ENCODE results near the gene CEP128.

Gene CEP128

GRCh38 chr14:80713076-80713850, 228.3 kb downstream of the CEP128 start:
- Histone ChIP-seq H3K36me3 (ENCODE audit: control insufficient read depth in 2 of 2, insufficient read depth in 1 of 2, low read length in 2 of 2) (no peaks in the 10 kb centered on the region), H3K27ac (ENCODE audit: extremely low read depth, low read depth, low read length) (no peak overlapping the region), H3K4me1 (ENCODE audit: control insufficient read depth, insufficient read depth, low read length) (no peaks in the 10 kb centered on the region), H3K9me3 (ENCODE audit: control insufficient read depth, insufficient read depth, low read depth, low read length) (no peaks in the 10 kb centered on the region), H3K4me3 (ENCODE audit: low read depth, low read length) (no peak overlapping the region)
- ChIA-PET CTCF (no interaction called here), POLR2A (no interaction called here)
- TF ChIP-seq SALL2 (tag by site-specific recombination; IDR thresholded peaks at IDR 0.05; ENCODE audit: borderline replicate concordance), result no peak
- no peak for TF ChIP-seq KLF8 (tag by site-specific recombination; IDR thresholded peaks at IDR 0.05)
- TF ChIP-seq ZFP41 (tag by site-specific recombination; IDR thresholded peaks at IDR 0.05; ENCODE audit: borderline replicate concordance), result no peak
- TF ChIP-seq CTCF (tag by site-specific recombination; IDR thresholded peaks at IDR 0.05), result no peak
- no peak for TF ChIP-seq ZNF223 (tag by site-specific recombination; IDR thresholded peaks at IDR 0.05)
- TF ChIP-seq ZIC2 (tag by site-specific recombination; IDR thresholded peaks at IDR 0.05), result no peak
- no peak for TF ChIP-seq PRDM1 (tag by site-specific recombination; IDR thresholded peaks at IDR 0.05)
- TF ChIP-seq ZNF335 (tag by site-specific recombination; conservative IDR thresholded peaks at IDR 0.05), result no peak
- no peak for TF ChIP-seq ZNF24 (tag by site-specific recombination; IDR thresholded peaks at IDR 0.05)
- TF ChIP-seq, protein P1, sequence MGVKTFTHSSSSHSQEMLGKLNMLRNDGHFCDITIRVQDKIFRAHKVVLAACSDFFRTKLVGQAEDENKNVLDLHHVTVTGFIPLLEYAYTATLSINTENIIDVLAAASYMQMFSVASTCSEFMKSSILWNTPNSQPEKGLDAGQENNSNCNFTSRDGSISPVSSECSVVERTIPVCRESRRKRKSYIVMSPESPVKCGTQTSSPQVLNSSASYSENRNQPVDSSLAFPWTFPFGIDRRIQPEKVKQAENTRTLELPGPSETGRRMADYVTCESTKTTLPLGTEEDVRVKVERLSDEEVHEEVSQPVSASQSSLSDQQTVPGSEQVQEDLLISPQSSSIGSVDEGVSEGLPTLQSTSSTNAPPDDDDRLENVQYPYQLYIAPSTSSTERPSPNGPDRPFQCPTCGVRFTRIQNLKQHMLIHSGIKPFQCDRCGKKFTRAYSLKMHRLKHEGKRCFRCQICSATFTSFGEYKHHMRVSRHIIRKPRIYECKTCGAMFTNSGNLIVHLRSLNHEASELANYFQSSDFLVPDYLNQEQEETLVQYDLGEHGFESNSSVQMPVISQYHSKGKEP (tag by site-specific recombination; IDR thresholded peaks at IDR 0.05), result no peak

DNA sequence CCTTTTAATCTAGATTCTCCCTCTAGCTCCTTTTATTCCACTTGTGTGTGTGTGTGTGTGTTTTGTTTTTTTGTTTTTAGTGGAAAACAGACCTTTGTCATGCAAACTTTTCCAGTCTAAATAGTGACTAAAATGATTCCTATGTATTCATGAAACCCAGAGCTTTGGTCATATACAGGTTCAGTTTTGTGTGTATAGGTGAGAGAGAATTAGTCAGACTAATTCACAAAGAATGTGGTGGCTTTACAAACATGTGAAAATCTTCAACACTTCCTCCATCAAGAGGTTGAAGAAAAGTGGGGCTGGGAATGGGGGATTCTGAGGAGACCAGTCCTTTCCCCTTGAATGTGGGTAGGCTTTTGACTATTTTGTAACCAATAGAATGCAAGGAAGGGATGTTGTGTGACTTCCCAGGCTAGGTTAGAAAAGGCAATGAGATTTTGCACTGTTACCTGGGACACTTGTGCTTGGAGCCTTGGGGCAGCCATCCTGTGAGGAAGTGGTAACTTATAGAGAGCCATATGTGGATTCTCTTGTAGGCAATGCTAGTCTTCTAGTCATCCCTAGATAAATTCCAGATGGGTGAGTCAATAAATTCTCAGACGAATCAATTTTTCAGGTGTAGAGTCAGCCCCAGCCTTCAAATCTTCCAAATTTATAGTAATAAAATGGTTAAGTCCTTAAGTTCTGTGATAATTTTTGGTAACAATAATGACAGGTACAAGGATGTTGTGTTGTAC, 236.1 kb downstream of the CEP128 start:
- no peak overlapping the region for H3K4me3 ChIP-seq (ENCODE audit: low read depth, low read length)
- no peaks in the 10 kb centered on the region for H3K4me1 ChIP-seq (ENCODE audit: control insufficient read depth, insufficient read depth, low read length)
- ChIA-PET CTCF (interaction anchor here (0.6 kb wide), 2 partner anchors 11 to 1808 kb away, joined by 3 read pairs; no protein-coding TSS in a partner anchor), POLR2A (no interaction called here)
- H3K36me3 ChIP-seq (ENCODE audit: control insufficient read depth in 2 of 2, insufficient read depth in 1 of 2, low read length in 2 of 2), result peaks cover 0 to 4% of the 10 kb centered on the region in 2 experiments; a peak in 1 of 3 replicates
- H3K9me3 ChIP-seq (ENCODE audit: control insufficient read depth, insufficient read depth, low read depth, low read length), result no peaks in the 10 kb centered on the region
- TF ChIP-seq, protein P2, sequence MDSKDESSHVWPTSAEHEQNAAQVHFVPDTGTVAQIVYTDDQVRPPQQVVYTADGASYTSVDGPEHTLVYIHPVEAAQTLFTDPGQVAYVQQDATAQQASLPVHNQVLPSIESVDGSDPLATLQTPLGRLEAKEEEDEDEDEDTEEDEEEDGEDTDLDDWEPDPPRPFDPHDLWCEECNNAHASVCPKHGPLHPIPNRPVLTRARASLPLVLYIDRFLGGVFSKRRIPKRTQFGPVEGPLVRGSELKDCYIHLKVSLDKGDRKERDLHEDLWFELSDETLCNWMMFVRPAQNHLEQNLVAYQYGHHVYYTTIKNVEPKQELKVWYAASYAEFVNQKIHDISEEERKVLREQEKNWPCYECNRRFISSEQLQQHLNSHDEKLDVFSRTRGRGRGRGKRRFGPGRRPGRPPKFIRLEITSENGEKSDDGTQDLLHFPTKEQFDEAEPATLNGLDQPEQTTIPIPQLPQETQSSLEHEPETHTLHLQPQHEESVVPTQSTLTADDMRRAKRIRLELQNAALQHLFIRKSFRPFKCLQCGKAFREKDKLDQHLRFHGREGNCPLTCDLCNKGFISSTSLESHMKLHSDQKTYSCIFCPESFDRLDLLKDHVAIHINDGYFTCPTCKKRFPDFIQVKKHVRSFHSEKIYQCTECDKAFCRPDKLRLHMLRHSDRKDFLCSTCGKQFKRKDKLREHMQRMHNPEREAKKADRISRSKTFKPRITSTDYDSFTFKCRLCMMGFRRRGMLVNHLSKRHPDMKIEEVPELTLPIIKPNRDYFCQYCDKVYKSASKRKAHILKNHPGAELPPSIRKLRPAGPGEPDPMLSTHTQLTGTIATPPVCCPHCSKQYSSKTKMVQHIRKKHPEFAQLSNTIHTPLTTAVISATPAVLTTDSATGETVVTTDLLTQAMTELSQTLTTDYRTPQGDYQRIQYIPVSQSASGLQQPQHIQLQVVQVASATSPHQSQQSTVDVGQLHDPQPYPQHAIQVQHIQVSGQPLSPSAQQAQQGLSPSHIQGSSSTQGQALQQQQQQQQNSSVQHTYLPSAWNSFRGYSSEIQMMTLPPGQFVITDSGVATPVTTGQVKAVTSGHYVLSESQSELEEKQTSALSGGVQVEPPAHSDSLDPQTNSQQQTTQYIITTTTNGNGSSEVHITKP (tag by site-specific recombination; IDR thresholded peaks at IDR 0.05), result no peak
- TF ChIP-seq ZNF624 (tag by site-specific recombination; IDR thresholded peaks at IDR 0.05) (no peak), ZNF274 (IDR thresholded peaks at IDR 0.05; ENCODE audit: low read length) (no peak), ZNF274 (tag by site-specific recombination; IDR thresholded peaks at IDR 0.05; ENCODE audit: borderline replicate concordance) (no peak), ZNF707 (tag by site-specific recombination; IDR thresholded peaks at IDR 0.05) (no peak), ZNF10 (tag by site-specific recombination; IDR thresholded peaks at IDR 0.05) (no peak), ZNF423 (tag by site-specific recombination; IDR thresholded peaks at IDR 0.05) (no peak), ZNF660 (tag by site-specific recombination; IDR thresholded peaks at IDR 0.05) (no peak), ZNF830 (tag by site-specific recombination; IDR thresholded peaks at IDR 0.05; ENCODE audit: low read depth) (no peak), WT1 (tag by site-specific recombination; IDR thresholded peaks at IDR 0.05) (no peak)
- TF ChIP-seq, protein P3, sequence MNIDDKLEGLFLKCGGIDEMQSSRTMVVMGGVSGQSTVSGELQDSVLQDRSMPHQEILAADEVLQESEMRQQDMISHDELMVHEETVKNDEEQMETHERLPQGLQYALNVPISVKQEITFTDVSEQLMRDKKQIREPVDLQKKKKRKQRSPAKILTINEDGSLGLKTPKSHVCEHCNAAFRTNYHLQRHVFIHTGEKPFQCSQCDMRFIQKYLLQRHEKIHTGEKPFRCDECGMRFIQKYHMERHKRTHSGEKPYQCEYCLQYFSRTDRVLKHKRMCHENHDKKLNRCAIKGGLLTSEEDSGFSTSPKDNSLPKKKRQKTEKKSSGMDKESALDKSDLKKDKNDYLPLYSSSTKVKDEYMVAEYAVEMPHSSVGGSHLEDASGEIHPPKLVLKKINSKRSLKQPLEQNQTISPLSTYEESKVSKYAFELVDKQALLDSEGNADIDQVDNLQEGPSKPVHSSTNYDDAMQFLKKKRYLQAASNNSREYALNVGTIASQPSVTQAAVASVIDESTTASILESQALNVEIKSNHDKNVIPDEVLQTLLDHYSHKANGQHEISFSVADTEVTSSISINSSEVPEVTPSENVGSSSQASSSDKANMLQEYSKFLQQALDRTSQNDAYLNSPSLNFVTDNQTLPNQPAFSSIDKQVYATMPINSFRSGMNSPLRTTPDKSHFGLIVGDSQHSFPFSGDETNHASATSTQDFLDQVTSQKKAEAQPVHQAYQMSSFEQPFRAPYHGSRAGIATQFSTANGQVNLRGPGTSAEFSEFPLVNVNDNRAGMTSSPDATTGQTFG (tag by site-specific recombination; IDR thresholded peaks at IDR 0.05; ENCODE audit: borderline replicate concordance), result no peak
- H3K27ac ChIP-seq (ENCODE audit: extremely low read depth, low read depth, low read length), result no peak overlapping the region

Data from HEK293 (cell line).